Left kidney (tissue), 2 donors: ENCODE results near the gene MBNL1. TPM values are rescaled to one million over a fixed set of nuclear protein-coding genes. Genes with fewer than 3 reads are reported as not detected.

Source experiments
- DNase-seq: peaks from one replicate; pipeline ENCODE4 v3.0.0-alpha.2; 2013
- polyA plus RNA-seq: library from polyadenylated mRNA; unstranded; fragments of 120-200 nt; gene quantifications from one replicate; pipeline ENCODE4 v1.2.1, GENCODE V29; 2013; ENCODE audit not compliant: insufficient read length

Gene MBNL1
- polyA plus RNA-seq, 1 donor = 56.6 TPM

- DNase-seq = no peak
Observed at GRCh38 chr3:152445212-152445611, 176.5 kb downstream of the MBNL1 start.

GRCh38 chr3:152446495-152446894, 177.8 kb downstream of the MBNL1 start:
- DNase-seq = no peak

DNA sequence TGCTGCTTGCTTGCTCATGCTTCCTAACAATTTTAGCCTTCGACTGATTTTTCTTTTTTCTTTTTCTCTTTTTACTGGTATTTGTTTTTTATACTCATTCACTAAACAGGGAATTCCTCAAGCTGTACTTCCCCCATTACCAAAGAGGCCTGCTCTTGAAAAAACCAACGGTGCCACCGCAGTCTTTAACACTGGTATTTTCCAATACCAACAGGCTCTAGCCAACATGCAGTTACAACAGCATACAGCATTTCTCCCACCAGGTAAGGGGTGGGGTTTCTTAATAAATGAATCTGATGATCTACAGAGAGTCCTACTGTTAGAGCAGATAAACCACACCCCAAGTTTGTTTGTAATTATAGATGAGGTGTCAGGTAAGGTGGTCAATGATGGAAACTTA, 178.8 kb downstream of the MBNL1 start:
- DNase-seq = no peak

DNA sequence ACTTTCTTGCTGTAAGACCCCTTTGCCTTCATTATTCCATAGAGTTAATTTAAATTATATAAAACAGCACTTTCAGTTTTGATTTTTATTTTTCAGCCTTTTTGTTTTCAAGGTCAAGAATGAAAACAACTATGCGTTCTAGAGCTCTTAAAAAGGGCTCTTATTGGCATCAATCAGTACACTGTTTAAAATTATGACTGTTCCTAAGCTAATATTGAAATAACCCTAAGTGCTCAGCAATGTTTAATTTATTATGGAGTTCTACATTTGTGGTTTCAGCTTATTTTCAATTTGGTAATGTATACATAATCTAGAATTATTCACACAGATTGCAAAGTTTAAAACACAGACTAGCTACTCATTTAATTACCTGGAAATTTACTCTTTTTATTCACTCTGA, 179.4 kb downstream of the MBNL1 start:
- no peak for DNase-seq

DNA sequence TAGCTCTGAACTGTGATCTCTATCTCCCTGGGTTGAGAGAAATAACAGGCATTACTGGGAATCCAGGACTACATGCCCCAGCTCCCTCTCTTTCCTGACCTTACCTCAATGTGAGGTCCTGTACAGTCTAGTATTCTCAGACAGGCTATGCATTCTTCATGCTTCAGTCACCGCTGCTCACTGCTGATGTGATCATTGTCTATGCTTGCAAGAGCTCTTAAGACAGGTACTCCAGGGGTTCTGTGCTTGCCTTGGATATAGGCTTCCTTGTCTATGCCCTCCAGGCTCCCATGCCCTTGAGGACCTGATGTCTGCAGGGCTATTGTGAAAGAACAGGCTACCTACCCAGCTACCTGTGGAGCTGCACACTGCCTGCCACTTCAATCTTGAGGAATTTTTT, 183.6 kb downstream of the MBNL1 start:
- DNase-seq = no peak

GRCh38 chr3:152454076-152454875, 185.5 kb downstream of the MBNL1 start:
- DNase-seq = no peak

- no peak for DNase-seq
Observed at GRCh38 chr3:152455989-152456388, 187.3 kb downstream of the MBNL1 start.

- no peak for DNase-seq
Observed at GRCh38 chr3:152457500-152458375, 189.0 kb downstream of the MBNL1 start.

DNA sequence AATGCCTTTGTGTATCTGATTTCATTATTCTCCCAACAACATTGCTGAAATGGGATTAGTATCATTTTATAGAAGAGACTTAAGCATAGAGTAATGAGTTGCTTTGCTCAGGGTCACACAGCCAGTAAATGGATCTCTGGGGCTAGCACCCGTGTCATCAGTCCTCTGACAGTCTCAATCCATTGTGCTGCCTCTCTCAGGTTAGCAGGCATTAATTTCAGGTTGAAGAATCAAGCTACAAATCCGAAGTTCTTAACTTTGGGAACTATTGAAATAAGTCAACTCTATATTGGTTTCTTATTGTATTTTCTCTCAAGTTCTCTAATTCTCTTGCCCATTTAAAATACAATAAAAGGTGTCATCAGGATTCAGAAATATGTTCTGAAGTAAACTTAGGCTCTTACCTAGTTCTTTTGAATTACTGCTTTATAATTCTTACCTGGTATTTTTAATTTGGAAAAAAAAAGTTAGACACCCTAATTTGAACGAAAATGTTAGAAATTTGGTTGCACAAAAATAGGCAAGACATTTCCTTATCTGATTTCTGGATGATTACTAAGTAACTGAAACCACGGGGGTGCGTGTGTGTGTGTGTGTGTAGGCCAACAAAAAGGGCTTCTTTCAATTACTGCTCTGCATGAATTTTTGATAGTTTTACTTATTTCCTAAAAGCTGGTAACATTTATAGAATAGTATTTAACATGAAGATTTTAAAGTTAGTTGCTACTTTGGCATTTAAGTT, 189.8 kb downstream of the MBNL1 start:
- DNase-seq = no peak

GRCh38 chr3:152459118-152459515, 190.4 kb downstream of the MBNL1 start:
- no peak for DNase-seq

- DNase-seq = no peak
Observed at GRCh38 chr3:152459572-152459971, 190.8 kb downstream of the MBNL1 start.

DNA sequence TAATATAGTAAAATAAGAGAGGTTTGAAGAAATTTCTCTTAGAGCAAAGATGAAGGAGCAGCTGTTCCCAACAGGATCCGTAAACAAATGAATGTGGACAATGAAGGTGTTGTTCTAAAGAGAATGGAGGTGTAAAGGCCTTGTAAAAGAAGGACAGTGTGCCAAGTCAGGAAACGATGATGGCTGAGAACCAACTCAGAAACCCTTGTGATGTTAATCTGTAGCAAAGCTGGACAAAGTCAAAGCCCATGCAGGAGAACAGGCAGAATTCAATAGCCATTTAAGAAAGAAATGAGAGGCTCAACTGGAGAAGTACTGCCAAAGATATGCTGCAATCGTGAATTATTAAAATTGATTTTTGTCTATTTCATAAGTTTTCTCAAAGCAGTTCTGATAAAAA, 192.2 kb downstream of the MBNL1 start:
- DNase-seq = no peak

DNA sequence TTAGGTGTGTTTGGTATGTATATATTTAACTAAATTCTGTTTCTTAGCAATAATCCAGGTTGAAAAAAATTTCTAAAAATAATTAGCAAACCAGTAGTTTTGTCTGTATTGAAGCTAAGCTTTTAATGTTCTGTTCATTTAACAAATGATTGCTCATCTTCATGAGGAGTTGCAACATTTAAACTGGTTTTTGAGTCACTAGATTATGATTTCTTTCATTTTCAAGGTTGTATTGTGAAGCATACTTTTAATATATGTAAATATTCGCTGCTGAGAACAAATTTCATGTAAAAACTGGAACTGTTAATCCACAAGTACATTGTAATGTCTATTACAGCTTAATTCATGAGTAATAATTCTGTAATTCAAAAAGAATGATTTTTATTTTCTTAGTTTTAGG, 192.7 kb downstream of the MBNL1 start:
- no peak for DNase-seq

- DNase-seq = no peak
Observed at GRCh38 chr3:152466784-152467183, 198.1 kb downstream of the MBNL1 start.

GRCh38 chr3:152469248-152470025, 200.7 kb downstream of the MBNL1 start:
- no peak for DNase-seq

- DNase-seq = no peak
Observed at GRCh38 chr3:152470095-152470494, 201.4 kb downstream of the MBNL1 start.

DNA sequence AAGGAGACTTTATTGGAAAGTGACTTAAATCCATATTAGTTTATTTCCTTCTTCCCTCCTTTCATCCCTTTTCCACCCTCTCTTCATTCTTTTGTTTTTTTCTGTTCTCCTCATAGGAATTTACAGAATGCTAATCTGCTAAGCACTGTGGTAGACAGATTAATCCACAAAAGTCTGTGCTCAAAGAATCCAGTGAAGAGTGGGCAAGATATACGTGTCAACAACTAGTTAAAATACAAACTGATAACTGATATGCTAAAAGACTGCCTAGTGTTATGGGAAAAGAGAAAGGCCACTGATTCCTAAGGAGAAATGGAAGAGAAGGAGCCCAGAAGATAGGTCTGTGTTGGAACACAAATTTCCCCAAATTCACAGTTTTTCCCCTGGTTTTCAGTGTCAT, 202.2 kb downstream of the MBNL1 start:
- DNase-seq = no peak

GRCh38 chr3:152471814-152472671, 203.3 kb downstream of the MBNL1 start:
- DNase-seq = peak; percentile 61

- no peak for DNase-seq
Observed at GRCh38 chr3:152472672-152472954, 203.9 kb downstream of the MBNL1 start.

DNA sequence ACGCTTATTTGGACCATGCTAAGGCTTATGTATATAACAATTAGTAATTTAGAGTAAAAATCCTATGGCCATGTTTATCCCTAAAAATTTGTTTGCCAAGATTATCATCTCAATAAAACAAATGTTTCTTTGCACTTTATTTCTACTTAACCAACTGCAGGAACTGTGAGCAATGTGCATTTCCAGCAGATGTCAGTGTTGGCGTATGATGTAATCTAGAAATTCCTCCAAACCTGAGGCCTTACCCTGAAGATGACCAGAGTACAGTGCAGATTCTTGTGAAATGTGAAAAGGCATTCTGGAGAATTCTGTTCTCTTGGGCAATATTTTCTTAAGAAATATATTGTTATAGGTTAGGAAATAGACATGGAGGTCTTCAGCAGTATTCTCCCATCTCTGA, 205.9 kb downstream of the MBNL1 start:
- DNase-seq = peak; percentile 19

DNA sequence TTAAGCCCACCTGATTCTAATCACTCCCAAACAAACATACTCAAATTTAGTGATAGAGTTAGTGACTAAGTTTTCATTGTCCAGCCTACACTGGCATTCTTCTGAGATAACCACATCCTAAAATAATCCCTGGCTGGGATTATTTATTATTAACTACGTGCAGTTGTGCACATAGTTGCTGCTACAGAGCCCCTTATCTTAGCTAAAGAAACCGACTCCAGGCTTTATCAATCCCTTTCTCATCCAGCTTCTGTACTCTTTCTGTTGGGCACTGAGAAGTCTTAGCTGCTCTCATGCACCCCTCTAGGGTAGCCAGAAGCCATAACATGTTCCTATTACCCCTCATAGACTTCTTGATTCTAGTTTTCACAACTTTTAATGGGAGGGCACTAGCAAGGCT, 208.7 kb downstream of the MBNL1 start:
- DNase-seq = no peak
